DND-41 (cell line): ENCODE data around the gene PTBP3.
A peak's percentile ranks its signal among the peaks of the same experiment; 100 is the strongest.

ENCODE experiments used
- ATAC-seq: fragments of 200-7000 bp; cut with Tn5 transposase; 3 replicates; pipeline ENCODE4 v1.9.1; 2021; ENCODE audit warnings: low read depth; ENCODE audit not compliant: insufficient read depth
- DNase-seq: peaks from one replicate; pipeline ENCODE4 v3.0.0-alpha.2; 2020
- H2AFZ ChIP-seq: 2 replicates; pipeline ENCODE4 v1.6.0; 2012; ENCODE audit warnings: low read depth, low read length
- H3K27ac ChIP-seq: 2 replicates; pipeline ENCODE4 v1.5.1; 2012; ENCODE audit warnings: low read length, inconsistent platforms
- H3K27me3 ChIP-seq: fragments of 200-600 bp; sonication (generic); 2 replicates; pipeline ENCODE4 v1.6.0; 2012; ENCODE audit warnings: low read length, mild to moderate bottlenecking, inconsistent platforms; ENCODE audit not compliant: insufficient read depth, poor library complexity
- H3K36me3 ChIP-seq: 2 replicates; pipeline ENCODE4 v1.5.1; 2012; ENCODE audit warnings: low read length, inconsistent platforms; ENCODE audit not compliant: insufficient read depth
- H3K4me1 ChIP-seq: 2 replicates; pipeline ENCODE4 v1.5.1; 2012; ENCODE audit warnings: mild to moderate bottlenecking, low read length; ENCODE audit not compliant: insufficient read depth
- H3K4me2 ChIP-seq: 2 replicates; pipeline ENCODE4 v1.6.0; 2012; ENCODE audit warnings: mild to moderate bottlenecking, moderate library complexity, low read length, inconsistent platforms; ENCODE audit not compliant: insufficient read depth
- H3K4me3 ChIP-seq, 2 experiments: fragments of 200-600 bp in 1 of 2; shearing (Covaris generic) in 1 of 2; 2 replicates each; pipeline ENCODE4 v1.5.1; 2012 to 2016; ENCODE audit warnings: inconsistent platforms in 2 of 2, low read length in 2 of 2, mild to moderate bottlenecking in 2 of 2, low read depth in 1 of 2, moderate library complexity in 1 of 2
- H3K79me2 ChIP-seq: 2 replicates; pipeline ENCODE4 v1.6.0; 2012; ENCODE audit warnings: low read length, inconsistent platforms; ENCODE audit not compliant: insufficient read depth
- H3K9ac ChIP-seq: 2 replicates; pipeline ENCODE4 v1.6.0; 2012; ENCODE audit warnings: low read depth, mild to moderate bottlenecking, inconsistent platforms, low read length, moderate library complexity
- H3K9me3 ChIP-seq: 2 replicates; pipeline ENCODE4 v1.5.1; 2012; ENCODE audit warnings: low read length, moderate library complexity, mild to moderate bottlenecking, inconsistent platforms; ENCODE audit not compliant: insufficient read depth, severe bottlenecking
- H4K20me1 ChIP-seq: 2 replicates; pipeline ENCODE4 v1.6.0; 2012; ENCODE audit warnings: low read length; ENCODE audit not compliant: insufficient read depth
- EZH2 ChIP-seq: IDR thresholded peaks from 3 replicates; pipeline ENCODE4 v1.6.1; 2012; ENCODE audit warnings: borderline replicate concordance, low read depth, mild to moderate bottlenecking, moderate library complexity, low read length, inconsistent platforms; ENCODE audit not compliant: severe bottlenecking
- TF ChIP-seq, protein P1 (sequence below): IDR thresholded peaks from 2 replicates; pipeline ENCODE4 v1.5.1; 2012; ENCODE audit warnings: borderline replicate concordance, low read length, moderate library complexity, mild to moderate bottlenecking; ENCODE audit not compliant: poor library complexity, severe bottlenecking; ENCODE audit errors: extremely low read depth

PTBP3 gene

DNA sequence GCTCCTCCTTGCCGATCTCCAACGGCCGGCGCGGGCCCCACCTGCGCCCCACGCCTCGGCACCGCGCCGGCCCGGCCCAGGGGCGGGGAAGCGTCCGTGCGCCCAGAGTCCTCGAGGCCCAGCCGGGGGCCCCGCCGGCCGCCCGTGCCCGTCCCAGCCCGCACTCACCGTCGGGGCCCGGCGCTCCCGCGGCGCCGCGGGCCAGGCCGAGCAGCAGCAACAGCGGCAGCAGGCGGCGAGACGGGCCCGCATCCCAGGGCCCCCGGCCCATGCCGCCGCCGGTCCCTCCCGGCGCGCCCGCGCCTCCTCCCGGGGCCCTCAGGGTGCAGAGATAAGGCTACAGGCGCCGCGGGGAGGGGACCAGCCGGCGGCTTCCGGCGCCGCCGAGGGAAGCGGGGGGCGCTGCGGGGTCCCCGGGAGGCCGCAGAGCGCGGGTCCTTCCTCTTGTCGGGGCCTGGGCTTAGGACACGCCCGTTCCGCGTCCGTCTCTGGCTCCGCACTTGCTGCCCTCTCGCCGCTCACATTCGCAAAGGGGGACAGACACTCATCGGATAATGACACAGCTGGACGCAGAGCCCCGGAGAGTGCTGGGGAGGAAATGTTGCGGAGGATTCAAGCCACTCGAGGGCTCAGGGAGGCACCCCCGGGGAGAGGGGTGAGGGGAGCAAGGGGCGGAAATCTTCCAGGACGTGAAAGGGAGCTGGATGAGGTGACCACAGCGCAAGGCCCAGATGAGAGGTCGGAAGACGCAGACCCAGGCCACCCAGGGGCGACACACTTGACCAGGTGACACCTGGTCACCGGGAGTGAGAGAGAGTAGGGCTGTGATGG lies 158.2 kb downstream of the PTBP3 start, which contains the start of gene SUSD1:
Gene SUSD1, minus strand, starts transcription at position 333 of the 831 bp plus-strand sequence. Its CDS starts 62 bp downstream, at position 271.
- Histone ChIP-seq H2AFZ (peak within 1 kb of the TSS; percentile 69), H3K27me3 (no peaks in the 10 kb centered on the region), H3K4me3 (peak within 1 kb of the TSS; percentile 11 to 55; a peak in 3 of 4 replicates), H4K20me1 (no peaks in the 10 kb centered on the region), H3K9ac (peak within 1 kb of the TSS; percentile 69), H3K79me2 (no peaks in the 10 kb centered on the region), H3K36me3 (no peaks in the 10 kb centered on the region), H3K27ac (peak within 1 kb of the TSS; percentile 44), H3K9me3 (no peaks in the 10 kb centered on the region), H3K4me1 (peaks cover 40% of the 10 kb centered on the region), H3K4me2 (peak within 1 kb of the TSS; percentile 67)
- TF ChIP-seq, protein P1, sequence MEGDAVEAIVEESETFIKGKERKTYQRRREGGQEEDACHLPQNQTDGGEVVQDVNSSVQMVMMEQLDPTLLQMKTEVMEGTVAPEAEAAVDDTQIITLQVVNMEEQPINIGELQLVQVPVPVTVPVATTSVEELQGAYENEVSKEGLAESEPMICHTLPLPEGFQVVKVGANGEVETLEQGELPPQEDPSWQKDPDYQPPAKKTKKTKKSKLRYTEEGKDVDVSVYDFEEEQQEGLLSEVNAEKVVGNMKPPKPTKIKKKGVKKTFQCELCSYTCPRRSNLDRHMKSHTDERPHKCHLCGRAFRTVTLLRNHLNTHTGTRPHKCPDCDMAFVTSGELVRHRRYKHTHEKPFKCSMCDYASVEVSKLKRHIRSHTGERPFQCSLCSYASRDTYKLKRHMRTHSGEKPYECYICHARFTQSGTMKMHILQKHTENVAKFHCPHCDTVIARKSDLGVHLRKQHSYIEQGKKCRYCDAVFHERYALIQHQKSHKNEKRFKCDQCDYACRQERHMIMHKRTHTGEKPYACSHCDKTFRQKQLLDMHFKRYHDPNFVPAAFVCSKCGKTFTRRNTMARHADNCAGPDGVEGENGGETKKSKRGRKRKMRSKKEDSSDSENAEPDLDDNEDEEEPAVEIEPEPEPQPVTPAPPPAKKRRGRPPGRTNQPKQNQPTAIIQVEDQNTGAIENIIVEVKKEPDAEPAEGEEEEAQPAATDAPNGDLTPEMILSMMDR = no peak
- no peak for TF ChIP-seq EZH2
- ATAC-seq (peak; percentile 64), DNase-seq (peak; percentile 49)

DNA sequence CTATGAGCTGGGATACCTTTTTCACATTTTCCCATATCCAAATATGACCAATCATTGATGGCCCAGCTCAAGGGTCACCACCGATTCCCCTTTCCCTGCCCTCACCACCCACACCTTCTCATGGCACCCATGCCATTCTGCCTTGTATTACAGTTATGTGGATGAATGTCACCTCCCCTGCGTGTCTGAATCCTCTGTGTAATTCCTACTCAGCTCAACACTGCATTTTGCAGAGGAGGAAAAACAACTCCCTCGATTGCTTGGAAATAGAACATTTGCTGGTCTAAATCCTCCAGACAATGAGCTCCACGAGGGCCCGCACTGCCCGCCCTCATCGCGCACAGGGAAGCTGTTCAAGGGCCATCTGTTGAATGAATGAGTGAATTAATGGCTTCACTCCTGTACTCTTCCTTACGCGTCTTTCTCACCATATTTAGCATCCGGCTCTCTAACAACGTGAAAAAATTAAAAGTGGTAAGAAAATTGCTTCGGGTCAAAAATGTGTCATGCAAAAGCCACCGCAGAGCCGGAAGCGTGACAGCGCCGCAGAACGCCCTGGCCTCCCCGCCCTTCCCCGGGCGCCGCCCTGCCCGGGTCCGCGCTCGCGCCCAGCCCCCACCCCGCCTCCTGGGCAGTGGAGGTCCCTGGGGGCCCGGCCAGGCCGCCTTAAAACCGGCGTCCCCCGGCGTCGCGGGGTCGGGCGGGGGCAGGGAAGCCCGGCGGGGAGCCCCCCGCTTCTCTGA lies 159.0 kb downstream of the PTBP3 start:
- peak overlapping the region; percentile 44 for H3K27ac ChIP-seq

DNA sequence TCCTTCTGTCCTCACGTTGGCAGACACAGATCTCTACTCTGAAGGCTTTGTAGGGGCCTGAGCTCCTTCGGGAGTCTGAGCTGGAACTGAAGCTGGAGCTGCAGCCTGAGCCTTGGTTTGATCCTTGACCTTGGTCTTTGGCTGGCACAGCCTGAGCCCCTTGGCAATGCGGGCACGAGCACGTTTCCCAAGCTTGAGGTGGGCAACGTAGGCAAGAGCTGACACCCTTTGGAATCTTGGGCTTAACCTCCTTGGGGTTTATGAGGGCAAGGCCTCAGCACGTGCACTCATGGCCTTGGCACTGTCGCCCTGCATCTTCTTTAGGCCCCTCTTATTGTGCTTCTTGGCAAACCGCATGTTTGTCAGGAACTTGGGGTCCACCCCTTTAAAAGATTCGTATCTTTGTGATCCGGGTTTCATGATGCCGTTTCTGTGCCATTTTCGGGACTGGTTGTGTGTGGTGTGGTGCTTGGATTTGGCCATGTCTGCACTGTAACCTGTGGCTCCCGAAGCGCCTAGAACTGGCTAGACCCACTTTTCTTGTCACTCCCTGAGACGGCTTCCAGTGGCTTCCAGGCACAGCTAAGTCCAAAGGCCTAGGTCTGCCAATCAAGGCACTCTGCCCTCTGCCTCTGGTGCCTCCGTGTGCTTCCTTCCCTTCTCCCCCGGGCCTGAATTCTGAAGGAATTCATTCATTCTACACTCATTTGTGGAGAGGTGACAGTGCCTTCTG lies 159.8 kb downstream of the PTBP3 start:
- no peaks in the 10 kb centered on the region for H3K9me3 ChIP-seq
- DNase-seq (no peak), ATAC-seq (no peak)
- H3K79me2 ChIP-seq = no peaks in the 10 kb centered on the region
- H3K36me3 ChIP-seq = no peaks in the 10 kb centered on the region
- H4K20me1 ChIP-seq = no peaks in the 10 kb centered on the region
- H2AFZ ChIP-seq = peak overlapping the region; percentile 69; the same call in 1 of the 2 replicates
- H3K4me2 ChIP-seq = peak overlapping the region; percentile 67
- peaks cover 25% of the 10 kb centered on the region for H3K4me1 ChIP-seq
- peak overlapping the region; percentile 69; the same call in 1 of the 2 replicates for H3K9ac ChIP-seq
- H3K27ac ChIP-seq = no peak overlapping the region; the same call in 1 of the 2 replicates
- H3K4me3 ChIP-seq = peak overlapping the region in 1 of 2 experiments; percentile 55; a peak in 2 of 4 replicates
- H3K27me3 ChIP-seq = no peaks in the 10 kb centered on the region
- TF ChIP-seq, protein P1 = no peak
- TF ChIP-seq EZH2 = no peak

More for the DNA sequence above, 159.0 kb downstream of the PTBP3 start:
- H3K4me1 ChIP-seq = peaks cover 32% of the 10 kb centered on the region
- peak overlapping the region; percentile 69 for H3K9ac ChIP-seq
- H3K4me3 ChIP-seq = peak overlapping the region; percentile 11 to 55; a peak in 3 of 4 replicates
- H3K36me3 ChIP-seq = no peaks in the 10 kb centered on the region
- peak; percentile 70 for DNase-seq
- no peaks in the 10 kb centered on the region for H3K27me3 ChIP-seq
- peak overlapping the region; percentile 67 for H3K4me2 ChIP-seq
- ATAC-seq = peak; percentile 84
- H3K79me2 ChIP-seq = no peaks in the 10 kb centered on the region
- no peaks in the 10 kb centered on the region for H3K9me3 ChIP-seq
- H2AFZ ChIP-seq = peak overlapping the region; percentile 69
- TF ChIP-seq, protein P1 = no peak
- TF ChIP-seq EZH2 = no peak
- no peaks in the 10 kb centered on the region for H4K20me1 ChIP-seq
